K562 (cell line): ENCODE measurements around the gene AIM2. TPM values are rescaled to one million over a fixed set of nuclear protein-coding genes. Genes with fewer than 3 reads are reported as not detected.
A peak's percentile ranks its signal among the peaks of the same experiment; 100 is the strongest.

Source experiments
- KAT8 ChIP-seq: fragments of 450-650 bp; IDR thresholded peaks from 2 replicates; pipeline ENCODE4 v1.6.1; 2016; ENCODE audit warnings: low read depth, mild to moderate bottlenecking
- MTA3 ChIP-seq: fragments of 450-650 bp; formaldehyde crosslinking; IDR thresholded peaks from 2 replicates; pipeline ENCODE4 v1.6.1; 2017; ENCODE audit warnings: mild to moderate bottlenecking, borderline replicate concordance
- ZKSCAN8 ChIP-seq: fragments of 200-800 bp; sonication (Bioruptor generic); IDR thresholded peaks from 2 replicates; pipeline ENCODE4 v1.6.1; 2016; ENCODE audit warnings: missing genetic modification characterization, missing compliant biosample characterization
- polyA plus RNA-seq, 8 experiments: library from polyadenylated mRNA; depleted of rRNA in 4 of 8; stranded (reverse) in 5 of 8; unstranded in 3 of 8; fragments of >200 nt; fragmentation: Nextera tagmentation in 2 of 8; fragmentation: Illumina TruSeq in 1 of 8; extraction: Ambion mirVana in 2 of 8; extraction: Trizol in 1 of 8; gene quantifications; 2 replicates each; pipeline versions ENCODE4 v1.2.1 to v1.2.3, GENCODE V29; 2011 to 2014; ENCODE audit warnings: inconsistent platforms in 1 of 8, missing spikeins in 1 of 8
- total RNA-seq, 7 experiments: library from RNA; depleted of rRNA in 6 of 7; stranded (reverse); fragments of >200 nt in 6 of 7; fragmentation: Illumina TruSeq in 2 of 7; extraction: Trizol in 2 of 7; gene quantifications; 2 replicates each; pipeline versions ENCODE4 v1.2.1 to v1.2.3, GENCODE V29; 2011 to 2021; ENCODE audit warnings: low replicate concordance in 1 of 7
- TF ChIP-seq, protein P1 (sequence below), 3 experiments: IDR thresholded peaks in 2 of 3; conservative IDR thresholded peaks in 1 of 3; 2 replicates each; pipeline ENCODE4 v1.5.1; 2011 to 2012; ENCODE audit warnings: low read length in 3 of 3, mild to moderate bottlenecking in 3 of 3, control low read depth in 2 of 3, improper control_type of control experiment in 1 of 3, inconsistent platforms in 1 of 3, low read depth in 1 of 3, mixed read lengths in 1 of 3, moderate library complexity in 1 of 3; ENCODE audit not compliant: insufficient read depth in 2 of 3
- TF ChIP-seq, protein P2 (sequence below): fragments of 250-450 bp; sonication (Bioruptor Pico); IDR thresholded peaks from 2 replicates; pipeline ENCODE4 v1.4.0; 2020; ENCODE audit warnings: mild to moderate bottlenecking, moderate library complexity

AIM2 gene
- total and polyA plus RNA-seq, 9 of the 15 experiments (the other 6 are each of a cell fraction or from before 2014, with no cell fraction given): 0.10 to 0.95 (median 0.22) TPM

DNA sequence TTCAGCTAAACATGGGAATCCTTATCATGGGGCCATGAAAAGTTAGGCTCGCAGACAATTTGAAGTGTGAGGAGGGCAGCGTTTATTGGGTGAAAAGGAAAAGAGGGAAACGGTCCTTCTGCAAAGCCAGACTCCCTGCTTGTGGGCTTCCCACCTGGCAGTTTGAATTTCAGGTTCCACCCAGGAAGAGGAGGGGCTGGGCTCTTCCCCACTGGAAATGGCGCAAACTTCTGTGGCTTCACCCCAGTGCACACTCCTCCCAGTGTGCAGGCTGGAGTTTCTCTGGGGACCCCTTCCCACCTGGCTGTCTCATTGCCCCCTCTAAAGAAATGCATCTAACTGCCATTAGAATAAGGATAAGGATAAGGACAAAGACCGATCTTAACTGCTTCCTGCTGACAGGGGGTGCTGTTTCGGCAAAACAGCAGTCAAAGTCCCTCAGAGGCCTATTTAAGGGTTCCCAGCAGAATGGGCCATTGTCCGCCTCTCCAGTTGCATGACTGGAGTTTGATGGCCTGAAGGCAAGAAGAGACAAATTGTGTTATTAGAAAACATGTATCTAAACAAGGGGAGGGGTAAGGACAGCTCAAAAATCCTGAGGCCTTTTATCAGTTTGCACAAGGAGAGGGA is 20.4 kb downstream of the AIM2 start (continued):
- TF ChIP-seq, protein P1, sequence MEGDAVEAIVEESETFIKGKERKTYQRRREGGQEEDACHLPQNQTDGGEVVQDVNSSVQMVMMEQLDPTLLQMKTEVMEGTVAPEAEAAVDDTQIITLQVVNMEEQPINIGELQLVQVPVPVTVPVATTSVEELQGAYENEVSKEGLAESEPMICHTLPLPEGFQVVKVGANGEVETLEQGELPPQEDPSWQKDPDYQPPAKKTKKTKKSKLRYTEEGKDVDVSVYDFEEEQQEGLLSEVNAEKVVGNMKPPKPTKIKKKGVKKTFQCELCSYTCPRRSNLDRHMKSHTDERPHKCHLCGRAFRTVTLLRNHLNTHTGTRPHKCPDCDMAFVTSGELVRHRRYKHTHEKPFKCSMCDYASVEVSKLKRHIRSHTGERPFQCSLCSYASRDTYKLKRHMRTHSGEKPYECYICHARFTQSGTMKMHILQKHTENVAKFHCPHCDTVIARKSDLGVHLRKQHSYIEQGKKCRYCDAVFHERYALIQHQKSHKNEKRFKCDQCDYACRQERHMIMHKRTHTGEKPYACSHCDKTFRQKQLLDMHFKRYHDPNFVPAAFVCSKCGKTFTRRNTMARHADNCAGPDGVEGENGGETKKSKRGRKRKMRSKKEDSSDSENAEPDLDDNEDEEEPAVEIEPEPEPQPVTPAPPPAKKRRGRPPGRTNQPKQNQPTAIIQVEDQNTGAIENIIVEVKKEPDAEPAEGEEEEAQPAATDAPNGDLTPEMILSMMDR (IDR thresholded peaks at IDR 0.05 in 2 of 3, conservative IDR thresholded peaks at IDR 0.05 in 1 of 3; ENCODE audit: insufficient read depth in 2 of 3, low read depth in 1 of 3, low read length in 3 of 3): peak; percentile 26 to 47 (median 42); a peak in 4 of 6 replicates
- TF ChIP-seq MTA3: no peak
- no peak for TF ChIP-seq ZKSCAN8 (CRISPR knock-in tag)
- TF ChIP-seq, protein P2, sequence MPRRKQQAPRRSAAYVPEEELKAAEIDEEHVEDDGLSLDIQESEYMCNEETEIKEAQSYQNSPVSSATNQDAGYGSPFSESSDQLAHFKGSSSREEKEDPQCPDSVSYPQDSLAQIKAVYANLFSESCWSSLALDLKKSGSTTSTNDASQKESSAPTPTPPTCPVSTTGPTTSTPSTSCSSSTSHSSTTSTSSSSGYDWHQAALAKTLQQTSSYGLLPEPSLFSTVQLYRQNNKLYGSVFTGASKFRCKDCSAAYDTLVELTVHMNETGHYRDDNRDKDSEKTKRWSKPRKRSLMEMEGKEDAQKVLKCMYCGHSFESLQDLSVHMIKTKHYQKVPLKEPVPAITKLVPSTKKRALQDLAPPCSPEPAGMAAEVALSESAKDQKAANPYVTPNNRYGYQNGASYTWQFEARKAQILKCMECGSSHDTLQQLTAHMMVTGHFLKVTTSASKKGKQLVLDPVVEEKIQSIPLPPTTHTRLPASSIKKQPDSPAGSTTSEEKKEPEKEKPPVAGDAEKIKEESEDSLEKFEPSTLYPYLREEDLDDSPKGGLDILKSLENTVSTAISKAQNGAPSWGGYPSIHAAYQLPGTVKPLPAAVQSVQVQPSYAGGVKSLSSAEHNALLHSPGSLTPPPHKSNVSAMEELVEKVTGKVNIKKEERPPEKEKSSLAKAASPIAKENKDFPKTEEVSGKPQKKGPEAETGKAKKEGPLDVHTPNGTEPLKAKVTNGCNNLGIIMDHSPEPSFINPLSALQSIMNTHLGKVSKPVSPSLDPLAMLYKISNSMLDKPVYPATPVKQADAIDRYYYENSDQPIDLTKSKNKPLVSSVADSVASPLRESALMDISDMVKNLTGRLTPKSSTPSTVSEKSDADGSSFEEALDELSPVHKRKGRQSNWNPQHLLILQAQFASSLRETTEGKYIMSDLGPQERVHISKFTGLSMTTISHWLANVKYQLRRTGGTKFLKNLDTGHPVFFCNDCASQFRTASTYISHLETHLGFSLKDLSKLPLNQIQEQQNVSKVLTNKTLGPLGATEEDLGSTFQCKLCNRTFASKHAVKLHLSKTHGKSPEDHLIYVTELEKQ (CRISPR knock-in tag): no peak
- TF ChIP-seq KAT8: no peak
